Islet precursor cell (in vitro differentiated cells): Measurements from ENCODE around the gene AMER3.
"Not testable (repeated sequence)": the region's sequence is repeated elsewhere in the genome, so short reads cannot be mapped to it uniquely, and the experiment has no call there.

Experiments used
- DNase-seq: peaks from one replicate; pipeline ENCODE4 v3.0.0-alpha.2; 2018

AMER3 gene, protein sequence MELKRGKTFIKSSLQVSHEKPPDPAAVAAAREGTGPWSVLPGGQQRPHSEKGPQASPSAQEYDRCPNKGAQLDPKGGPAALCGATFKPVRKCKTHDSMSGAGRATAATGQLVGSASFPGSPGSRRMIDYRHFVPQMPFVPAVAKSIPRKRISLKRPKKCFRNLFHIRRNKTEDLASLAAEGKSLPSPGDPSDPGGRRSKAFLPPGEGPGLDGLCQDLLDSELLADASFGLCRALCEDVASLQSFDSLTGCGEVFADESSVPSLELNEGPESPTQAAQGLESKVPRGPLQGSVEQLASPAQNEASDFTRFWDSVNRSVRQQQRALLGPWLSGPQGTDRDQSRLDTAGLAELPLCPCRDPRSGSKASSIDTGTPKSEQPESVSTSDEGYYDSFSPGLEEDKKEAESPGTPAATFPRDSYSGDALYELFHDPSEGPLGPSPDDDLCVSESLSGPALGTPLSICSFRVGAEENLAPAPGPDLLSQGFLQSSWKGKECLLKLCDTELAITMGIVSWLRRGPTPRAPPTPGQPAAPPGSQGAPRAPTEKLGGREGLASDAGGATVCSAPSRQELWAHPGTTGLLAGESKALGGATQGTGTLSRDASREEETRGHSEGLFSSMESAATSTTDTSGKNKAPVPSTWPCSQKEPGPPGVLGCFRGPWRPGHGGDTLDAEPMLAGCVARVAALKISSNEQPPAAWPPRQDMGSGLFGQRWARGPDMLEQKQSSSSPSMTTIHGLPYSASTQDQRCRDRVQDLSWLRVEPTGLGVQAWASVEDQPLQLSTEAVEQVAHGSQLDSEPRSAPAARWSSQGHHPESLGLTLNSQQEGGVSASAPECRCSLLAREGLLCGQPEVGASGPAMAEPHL

DNA sequence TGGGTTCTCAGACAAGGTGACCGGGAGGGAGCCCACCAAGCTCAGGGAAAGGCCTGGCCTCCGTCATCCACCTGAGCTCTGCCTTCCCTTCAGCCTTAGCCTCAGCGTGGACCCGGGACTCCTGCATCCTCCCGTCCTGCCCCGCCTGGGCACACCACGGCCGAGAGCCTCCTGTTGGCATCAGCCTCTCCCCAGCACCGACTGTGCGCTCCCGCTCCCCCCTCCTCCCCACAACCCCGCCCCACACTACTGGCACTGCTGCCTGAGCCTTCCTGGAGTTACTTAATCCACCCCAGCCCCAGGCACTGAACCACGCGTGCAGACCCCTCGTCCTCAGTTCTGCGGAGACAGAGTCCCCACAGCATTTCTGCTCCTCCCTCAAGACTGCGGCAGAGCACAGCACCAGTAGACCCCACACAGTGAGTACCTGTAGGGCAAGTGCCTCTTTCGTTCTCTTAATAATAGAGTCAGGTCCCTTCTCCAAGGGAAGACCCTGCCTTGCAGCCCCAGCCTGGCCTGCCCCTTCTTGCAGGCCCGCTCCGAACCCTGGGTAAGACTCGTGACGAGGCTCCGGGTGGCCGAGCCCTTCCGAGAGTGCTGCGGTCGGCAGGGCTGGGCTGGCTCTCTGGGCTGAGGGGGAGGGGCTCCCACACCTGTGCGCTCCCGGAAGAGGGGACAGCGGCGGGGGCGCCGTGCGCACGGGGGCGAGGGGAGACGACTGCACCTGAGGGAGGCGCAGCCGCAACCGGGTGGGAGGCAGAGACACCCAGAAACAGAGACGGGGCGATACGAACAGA is at the start of gene AMER3:
Gene AMER3 (plus strand): TSS at position 285 of the 797 bp plus-strand sequence. CDS start 6,533 bp downstream, outside the sequence.
- DNase-seq: peak; percentile 80

DNA sequence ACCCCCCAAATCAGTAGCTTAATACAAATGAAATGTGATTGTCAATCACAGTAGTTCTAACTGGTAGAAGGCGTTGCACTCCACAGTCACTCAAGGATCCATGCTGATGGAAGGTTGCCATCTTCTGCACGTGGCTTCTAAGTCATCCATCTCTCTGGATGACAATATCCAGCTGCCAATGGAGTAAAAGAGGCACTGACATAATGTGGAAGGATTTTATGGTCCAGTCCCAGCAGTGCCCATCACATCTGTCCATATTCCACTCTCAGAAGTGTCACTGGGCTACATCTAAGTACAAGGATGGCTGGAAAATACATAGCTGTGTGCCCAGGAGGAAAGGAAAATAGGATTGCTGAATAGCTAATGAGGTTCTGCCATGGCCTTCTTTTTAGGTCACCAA is 40.5 kb upstream of the AMER3 start:
- not testable (repeated sequence) for DNase-seq

DNA sequence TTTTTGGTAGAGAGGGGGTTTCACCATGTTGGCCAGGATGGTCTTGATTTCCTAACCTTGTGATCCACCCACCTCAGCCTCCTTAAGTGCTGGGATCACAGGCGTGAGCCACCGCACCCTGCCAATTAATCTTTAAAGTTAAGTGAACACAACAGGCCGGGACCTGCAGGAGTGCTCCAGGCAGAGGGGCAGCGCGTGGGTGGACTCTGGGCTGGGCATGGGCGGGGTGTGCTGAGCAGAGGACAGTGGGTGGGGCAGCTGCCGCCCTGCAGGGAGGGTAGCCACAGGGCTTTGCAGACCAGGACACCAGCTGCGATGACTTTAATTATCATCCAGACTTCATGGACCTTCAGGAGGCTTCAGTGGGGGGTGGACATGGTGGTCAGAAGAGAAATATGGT is 35.3 kb upstream of the AMER3 start:
- no peak for DNase-seq

DNA sequence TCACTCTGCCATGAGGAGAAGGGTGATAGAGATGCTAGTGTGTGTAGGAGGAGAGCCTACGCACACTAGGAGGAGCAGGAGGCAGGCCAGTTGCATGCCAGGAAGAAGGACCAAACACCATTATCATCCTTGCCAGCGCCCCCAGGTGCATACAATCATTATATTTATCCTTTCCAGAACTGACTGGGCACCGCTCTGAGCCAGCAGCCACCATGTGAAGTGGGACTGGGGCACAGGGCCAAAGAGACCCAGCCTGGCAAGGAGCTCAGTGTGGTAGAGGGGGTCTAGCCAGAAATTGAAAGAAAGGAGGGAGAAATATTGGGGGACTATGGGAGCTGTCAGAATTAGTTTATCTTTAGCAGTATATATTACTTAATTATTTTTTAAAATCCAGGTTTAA is 34.8 kb upstream of the AMER3 start:
- no peak for DNase-seq

DNA sequence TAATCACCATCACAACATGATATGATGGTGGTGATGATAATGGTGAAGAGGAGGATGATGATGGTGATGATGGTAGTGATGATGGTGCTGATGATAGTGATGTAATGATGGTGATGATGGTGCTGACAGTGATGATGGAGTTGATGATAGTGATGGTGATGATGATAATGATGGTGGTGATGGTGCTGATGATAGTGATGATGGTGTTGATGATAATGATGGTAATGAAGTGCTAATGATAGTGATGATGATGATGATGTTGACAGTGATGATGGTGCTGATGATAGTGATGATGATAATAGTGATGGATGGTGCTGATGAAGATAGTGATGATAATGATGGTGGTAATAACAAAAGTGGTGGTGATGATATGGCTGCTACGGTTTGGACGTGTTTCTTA is 30.9 kb upstream of the AMER3 start:
- DNase-seq: no peak

DNA sequence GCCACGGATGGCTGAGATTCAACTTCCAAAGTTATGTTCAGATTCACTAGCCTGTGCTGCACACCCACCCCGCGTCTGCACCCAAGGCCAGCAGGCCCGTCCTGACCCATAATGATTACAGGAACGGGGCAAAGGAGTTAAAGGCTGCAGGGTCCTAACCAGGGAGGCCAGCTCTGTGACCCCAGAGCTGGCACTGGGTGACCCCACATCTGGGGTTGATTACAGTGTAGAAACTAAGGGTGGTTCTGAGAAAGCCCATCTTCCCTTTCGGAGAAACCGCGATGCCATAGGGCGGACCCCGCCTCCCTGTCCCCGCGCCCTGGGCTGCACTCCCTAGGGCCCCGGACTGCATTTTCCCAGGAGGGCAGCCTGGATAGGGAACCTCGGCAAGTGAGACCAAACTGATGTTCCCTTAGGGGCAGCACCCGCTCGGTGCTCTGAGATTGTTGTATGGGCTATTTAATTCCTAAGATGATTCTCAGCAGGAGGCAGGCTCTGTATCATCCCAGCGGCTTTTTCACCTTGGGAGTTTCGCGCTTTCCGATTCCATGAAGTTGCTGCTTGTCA is 28.6 kb upstream of the AMER3 start:
- DNase-seq: no peak

DNA sequence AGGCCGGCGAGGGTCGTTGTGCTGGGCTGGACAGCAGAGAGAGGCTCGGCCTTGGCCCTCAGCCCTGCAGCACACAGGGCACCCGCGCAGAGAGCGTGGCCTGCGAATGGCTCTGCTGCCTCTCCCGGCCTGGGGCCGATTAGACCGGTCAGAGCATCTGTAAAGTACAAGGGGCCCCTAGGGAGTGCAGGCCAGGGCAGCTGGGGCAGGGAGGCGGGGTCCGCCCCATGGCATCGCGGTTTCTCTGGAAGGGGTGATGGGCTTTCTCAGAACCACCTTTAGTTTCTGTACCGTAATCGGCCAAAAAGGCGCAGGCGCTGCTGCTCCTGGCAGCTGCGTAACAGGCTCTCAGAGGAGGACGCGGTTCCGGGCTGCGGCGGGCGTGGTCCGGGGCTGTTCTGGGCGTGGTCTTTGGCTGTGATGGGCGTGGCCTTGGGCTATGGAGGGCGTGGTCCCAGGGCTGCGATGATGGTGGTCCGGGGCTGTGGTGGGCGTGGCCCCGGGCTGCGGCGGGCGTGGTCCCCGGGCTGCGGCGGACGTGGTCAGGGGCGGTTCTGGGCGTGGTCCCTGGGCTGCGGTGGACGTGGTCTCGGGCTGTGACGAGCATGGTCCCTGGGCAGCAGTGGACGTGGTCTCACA is 27.9 kb upstream of the AMER3 start:
- DNase-seq: peak; percentile 97

DNA sequence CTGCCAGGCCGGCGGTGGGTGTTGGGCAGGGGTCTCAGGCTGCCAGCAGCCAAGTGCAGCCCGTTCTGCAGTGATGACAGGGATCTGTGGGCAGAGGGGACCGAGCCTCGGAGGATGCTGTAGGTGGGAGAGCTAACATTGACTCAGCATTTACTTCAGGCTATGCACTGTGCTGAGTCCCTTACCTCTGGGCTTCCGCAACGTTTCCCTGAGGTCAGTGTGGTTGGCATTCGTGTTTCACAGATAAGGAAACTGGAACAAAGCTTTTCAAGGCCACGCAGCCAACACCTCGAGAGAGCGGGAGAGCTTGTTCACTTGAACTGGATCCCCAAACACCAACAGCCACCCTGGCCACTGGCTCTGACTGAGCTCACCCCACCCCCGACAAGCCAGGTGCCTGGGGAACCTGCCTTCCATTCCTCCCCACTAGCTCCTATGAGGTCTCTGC is 27.3 kb upstream of the AMER3 start:
- DNase-seq: no peak

DNA sequence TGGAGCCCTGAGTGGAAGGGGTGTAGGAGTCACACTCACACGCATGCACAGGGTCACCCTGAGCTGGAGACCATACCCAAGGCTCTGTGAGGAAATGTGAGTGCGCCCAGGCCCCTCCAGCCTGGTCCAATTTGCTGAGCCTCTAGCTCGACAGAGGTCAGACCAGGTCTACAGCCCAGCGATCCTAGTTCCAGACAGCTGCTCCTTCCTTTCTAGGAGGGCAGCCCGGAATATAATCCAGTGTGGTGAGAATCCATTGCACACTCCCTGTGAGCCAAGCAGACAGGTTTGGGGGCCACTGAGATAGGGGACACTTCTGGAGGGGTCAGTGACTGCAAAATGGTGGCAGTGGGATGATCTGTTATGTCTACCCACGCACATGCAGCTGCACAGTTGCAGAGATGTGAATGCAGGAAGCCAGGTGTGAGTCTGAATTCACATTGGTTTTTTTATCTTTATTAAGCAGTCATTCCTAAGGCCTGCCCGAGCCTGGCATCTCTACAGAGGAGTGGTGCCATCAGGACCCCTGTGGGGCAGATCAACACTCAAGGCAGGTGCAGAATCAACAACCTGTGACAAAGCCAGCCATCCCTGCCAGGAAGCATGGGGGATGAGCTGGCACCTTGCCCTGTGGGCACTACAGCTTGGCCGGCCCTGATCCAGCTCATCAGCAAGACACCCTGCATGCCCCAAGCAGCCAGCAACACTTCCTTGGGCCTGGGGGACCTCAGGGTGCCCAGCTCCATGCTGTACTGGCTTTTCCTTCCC is 26.6 kb upstream of the AMER3 start, which contains the start of gene GPR148:
Gene GPR148 (plus strand): TSS at position 522 of the 768 bp plus-strand sequence. CDS start 82 bp downstream, at position 604.
- DNase-seq: no peak

DNA sequence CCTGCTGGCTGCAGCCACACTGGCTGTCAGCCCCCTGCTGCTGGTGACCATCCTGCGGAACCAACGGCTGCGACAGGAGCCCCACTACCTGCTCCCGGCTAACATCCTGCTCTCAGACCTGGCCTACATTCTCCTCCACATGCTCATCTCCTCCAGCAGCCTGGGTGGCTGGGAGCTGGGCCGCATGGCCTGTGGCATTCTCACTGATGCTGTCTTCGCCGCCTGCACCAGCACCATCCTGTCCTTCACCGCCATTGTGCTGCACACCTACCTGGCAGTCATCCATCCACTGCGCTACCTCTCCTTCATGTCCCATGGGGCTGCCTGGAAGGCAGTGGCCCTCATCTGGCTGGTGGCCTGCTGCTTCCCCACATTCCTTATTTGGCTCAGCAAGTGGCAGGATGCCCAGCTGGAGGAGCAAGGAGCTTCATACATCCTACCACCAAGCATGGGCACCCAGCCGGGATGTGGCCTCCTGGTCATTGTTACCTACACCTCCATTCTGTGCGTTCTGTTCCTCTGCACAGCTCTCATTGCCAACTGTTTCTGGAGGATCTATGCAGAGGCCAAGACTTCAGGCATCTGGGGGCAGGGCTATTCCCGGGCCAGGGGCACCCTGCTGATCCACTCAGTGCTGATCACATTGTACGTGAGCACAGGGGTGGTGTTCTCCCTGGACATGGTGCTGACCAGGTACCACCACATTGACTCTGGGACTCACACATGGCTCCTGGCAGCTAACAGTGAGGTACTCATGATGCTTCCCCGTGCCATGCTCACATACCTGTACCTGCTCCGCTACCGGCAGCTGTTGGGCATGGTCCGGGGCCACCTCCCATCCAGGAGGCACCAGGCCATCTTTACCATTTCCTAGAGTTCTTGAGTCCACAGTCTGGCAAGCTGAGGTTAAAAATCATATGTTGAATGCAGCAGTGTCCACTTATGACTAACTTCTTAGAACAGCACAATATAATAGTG is 25.7 kb upstream of the AMER3 start:
- DNase-seq: peak; percentile 38

DNA sequence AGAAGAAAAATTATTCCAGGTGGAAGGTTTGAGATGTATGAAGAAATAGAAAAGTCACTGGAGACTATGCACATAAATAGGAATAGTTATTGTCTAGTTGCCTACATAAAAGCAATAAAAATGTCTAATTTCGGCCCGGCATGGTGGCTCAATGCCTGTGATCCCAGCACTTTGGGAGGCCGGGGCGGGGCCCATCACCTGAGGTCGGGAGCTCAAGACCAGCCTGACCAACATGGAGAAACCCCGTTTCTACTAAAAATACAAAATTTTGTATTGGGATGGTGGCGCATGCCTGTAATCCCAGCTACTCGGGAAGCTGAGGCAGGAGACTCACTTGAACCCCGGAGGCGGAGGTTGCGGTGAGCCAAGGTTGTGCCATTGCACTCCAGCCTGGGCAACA is 23.1 kb upstream of the AMER3 start:
- peak; percentile 14 for DNase-seq

DNA sequence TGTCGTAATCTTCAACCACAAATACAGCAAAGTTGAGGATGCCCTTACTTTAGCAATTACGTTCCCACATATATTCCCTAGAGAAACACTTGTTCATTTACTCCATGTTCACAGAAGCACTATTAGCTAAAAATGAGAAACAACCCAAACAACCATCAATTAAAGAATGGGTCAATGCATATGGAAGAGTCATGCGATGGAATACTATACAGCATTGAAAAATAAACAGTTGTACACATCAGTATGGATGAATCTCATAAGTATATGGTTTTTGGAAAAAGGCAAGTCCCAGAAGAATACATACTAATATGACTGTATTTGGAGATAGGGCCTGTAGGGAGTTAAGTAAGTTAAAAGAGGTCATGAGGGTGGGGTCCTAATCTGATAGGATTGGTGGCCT is 20.1 kb upstream of the AMER3 start:
- DNase-seq: no peak

DNA sequence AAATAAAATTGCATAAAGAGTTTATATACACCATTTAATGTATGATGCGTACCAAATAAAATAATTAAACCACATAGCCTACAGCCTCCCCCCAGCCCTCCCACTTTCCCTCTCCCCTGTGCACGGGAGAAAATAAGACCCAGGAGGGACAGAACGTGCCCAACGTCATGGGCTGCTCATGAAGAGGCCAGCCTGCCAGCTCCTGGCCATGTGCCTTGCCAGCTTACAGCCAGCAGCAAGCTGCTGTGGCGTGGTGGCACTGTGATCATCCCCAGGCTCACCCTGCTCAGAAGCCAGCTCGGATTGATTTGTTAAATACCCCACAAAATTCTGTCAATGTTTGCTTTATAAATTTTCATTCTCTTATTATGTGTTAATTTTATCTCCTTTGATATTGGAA is 18.9 kb upstream of the AMER3 start:
- DNase-seq: peak; percentile 20

DNA sequence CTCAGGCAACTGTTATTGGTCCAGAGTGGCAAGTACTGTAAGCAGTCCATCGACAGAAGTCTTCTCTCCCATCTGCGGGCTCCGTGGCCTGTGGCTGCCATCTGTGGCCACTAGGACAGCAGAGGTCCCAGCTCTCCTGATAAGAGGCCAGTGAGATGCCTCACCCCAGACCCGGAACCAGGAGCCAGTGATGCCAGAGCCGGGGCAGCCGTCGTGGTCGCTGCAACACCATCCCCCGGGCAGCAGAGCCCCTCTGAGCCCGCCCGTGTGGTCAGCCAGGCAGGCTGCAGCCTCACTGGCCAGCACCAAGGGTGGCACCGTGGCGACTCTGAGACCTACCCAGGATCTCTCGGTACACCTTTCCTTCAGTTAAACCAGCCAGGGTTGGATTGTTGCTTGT is 17.7 kb upstream of the AMER3 start:
- peak; percentile 49 for DNase-seq

DNA sequence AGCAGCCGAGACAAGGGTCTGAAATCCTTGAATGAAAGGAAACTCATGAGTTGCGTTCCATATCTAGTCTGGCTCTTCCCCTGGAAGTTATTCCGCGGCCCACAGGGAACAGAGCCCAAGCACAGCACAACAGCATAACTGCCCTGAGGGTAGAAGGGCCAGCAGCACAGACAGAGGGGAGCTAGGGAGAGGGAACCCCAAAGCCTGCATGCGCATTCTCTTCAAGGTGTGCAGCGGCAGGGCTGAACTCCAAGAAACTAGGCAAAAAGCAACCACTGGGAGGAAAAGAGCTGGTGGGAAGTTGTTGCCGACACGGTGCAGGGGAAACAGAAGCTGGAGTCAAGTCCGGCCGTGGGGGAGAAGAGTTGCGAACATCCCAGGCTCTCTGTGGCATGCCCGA is 14.7 kb upstream of the AMER3 start:
- DNase-seq: peak; percentile 49

DNA sequence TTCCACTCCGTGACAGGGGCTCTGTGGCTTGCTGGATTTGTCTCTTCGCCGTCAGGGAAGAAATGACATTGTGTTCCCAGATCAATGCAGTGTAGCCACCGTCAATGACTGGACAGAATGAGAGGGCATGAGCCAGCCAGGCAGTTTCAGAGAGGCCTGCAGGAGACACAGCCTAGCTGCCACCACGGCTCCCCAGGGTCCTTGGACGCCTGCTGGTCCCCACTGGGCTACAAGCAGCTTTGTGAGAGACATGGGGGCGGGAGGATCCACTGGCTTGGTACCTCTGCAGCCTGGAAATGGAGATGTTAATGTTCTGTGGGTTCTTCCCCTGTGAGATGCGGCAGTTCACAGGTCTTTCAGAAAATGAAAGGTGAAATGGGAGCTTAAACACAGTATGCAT is 12.1 kb upstream of the AMER3 start:
- peak; percentile 28 for DNase-seq

DNA sequence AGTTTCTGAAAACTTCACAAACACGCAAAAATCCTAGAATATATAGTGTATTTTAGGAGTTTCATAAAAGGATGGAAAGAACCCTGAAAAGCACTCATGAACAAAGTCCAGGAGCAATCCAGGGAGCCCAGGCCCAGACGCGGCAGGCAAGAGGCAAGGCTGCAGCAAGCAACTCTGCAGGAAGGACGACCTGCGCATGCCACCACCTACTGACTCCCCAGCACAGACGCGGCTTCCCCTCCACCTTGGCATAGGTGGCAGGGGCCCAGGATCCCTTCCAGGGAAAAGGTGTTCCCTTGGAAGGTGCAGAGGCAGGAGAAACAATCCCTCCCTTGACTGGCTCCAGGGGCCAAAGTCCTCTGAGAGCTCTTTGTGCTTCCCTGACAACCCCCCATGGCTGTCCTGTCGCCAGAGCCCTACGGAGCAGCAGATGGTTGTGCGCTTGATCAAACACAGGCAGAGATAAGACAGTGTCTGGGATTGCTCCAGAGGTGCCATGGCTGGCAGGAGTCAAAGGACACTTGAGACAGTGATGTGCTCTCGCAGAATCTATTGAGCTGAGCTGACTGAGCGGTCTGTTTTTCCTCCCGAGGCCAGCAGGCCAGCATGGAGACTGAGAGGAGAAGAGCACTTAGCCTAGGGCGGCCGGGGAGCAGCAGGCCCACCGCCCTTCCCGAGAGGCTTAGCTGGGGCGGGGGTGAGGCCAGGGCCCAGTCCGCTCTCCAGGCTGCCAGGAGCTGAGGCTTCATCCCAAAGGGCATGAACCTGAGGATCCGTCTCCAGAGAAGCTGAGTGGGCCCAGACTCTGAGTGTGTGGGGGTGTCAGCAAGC is 10.8 kb upstream of the AMER3 start:
- DNase-seq: peak; percentile 89

DNA sequence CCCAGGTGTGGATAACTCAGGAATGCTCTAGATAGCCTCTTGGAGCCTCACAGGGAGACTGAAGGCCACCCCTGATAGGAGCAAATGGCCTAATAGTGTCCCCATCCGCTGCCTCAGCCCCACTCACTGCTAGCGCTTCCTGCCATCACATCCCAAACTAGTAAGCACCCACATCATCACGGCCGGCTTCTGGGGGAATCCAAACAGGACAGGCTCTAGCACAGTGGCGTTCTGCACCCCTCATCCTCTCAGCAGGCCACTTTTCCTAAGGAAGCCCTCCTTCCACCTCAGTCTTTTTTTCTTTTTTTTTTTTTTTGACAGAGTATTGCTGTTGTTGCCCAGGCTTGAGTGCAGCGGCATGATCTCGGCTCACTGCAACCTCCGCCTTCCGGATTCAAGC is 6.3 kb upstream of the AMER3 start:
- DNase-seq: peak; percentile 42

DNA sequence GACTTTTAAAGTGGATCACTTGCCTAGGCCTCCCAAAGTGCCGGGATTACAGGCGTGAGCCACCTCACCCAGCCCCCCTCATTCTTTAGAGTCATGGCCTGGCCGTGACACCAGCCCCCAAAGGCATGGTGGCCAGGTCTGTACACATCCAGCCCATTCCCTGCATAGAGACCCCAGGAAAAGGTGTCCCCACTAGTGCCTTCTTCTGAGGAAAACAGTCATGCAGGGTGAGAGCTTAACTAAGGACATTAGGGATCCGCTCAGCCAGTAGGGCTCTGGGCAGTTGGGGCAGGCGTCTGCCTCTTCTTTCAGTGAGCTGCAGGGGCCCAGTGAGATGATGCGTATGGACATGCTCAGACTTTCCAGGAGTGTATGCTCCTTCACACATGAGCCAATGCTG is 5.7 kb upstream of the AMER3 start:
- DNase-seq: peak; percentile 44
